ENCODE results near the gene IGFLR1. TPM values are rescaled to one million over a fixed set of nuclear protein-coding genes. Genes with fewer than 3 reads are reported as not detected.

The IGFLR1 gene
- total and polyA plus RNA-seq, 2 of the 8 experiments (the other 6 are each of a cell fraction or from before 2014, with no cell fraction given): 8.4 to 28.9 TPM

- H4K8ac ChIP-seq (ENCODE audit: extremely low read depth, insufficient read depth, low read length): no peak overlapping the region
- no peak overlapping the region for H3K4me3 ChIP-seq (ENCODE audit: extremely low read depth in 1 of 4, insufficient read depth in 2 of 4, low read depth in 3 of 4, low read length in 4 of 4)
- WGBS, 2 experiments (ENCODE audit: extremely low coverage in 1 of 2, insufficient coverage in 1 of 2, insufficient read length in 1 of 2, insufficient replicate concordance in 2 of 2, low coverage in 1 of 2, low lambda C conversion rate in 2 of 2, missing lambda C conversion rate in 1 of 2): 52% methylated on average over 9 of the region's 9 CpGs; no CpG with 5 or more reads in 1 of the 2 experiments
- peaks cover 0 to 4% (median 3%) of the 10 kb centered on the region in 4 experiments; a peak in 4 of 7 replicates for H3K4me1 ChIP-seq (replicated peaks in 1 of 4; ENCODE audit: control insufficient read depth in 3 of 4, insufficient read depth in 4 of 4, low read length in 3 of 4)
- no peak overlapping the region for H2BK12ac ChIP-seq (ENCODE audit: low read depth, low read length)
- H2BK15ac ChIP-seq (ENCODE audit: low read length): no peak overlapping the region
- no peak overlapping the region for H2AK5ac ChIP-seq (ENCODE audit: low read depth, low read length)
- no peaks in the 10 kb centered on the region for H3K79me2 ChIP-seq (ENCODE audit: control insufficient read depth in 1 of 2, insufficient read depth in 2 of 2, low read length in 2 of 2)
- no peaks in the 10 kb centered on the region for H4K20me1 ChIP-seq (replicated peaks in 1 of 2; ENCODE audit: control insufficient read depth in 1 of 2, insufficient read depth in 2 of 2, low read length in 2 of 2)
- no peak overlapping the region for H3K27ac ChIP-seq (ENCODE audit: low read depth, low read length)
- no peak overlapping the region for H2BK5ac ChIP-seq (ENCODE audit: low read depth, low read length)
- no peak overlapping the region for H4K5ac ChIP-seq (ENCODE audit: insufficient read length, low read depth, low read length)
- H3K79me1 ChIP-seq (ENCODE audit: low read depth, low read length): no peaks in the 10 kb centered on the region
- no peak overlapping the region for H3K9ac ChIP-seq (replicated peaks in 1 of 4; ENCODE audit: extremely low read depth in 1 of 4, low read depth in 3 of 4, low read length in 3 of 4)
- H2BK20ac ChIP-seq (ENCODE audit: low read length): no peak overlapping the region
- DNase-seq (ENCODE audit: low read depth in 1 of 2, low spot score in 2 of 2) (no peak), FAIRE-seq (no peak)
- peaks cover 0 to 3% of the 10 kb centered on the region in 2 experiments; a peak in 1 of 4 replicates for H3K9me3 ChIP-seq (ENCODE audit: insufficient read depth in 2 of 2, low read depth in 1 of 2, low read length in 1 of 2)
- no peak overlapping the region for H3K14ac ChIP-seq (ENCODE audit: insufficient read length)
- no peaks in the 10 kb centered on the region; a peak in 1 of 8 replicates for H3K36me3 ChIP-seq (ENCODE audit: control insufficient read depth in 2 of 4, insufficient read depth in 4 of 4, low read length in 3 of 4)
- H3K23me2 ChIP-seq (ENCODE audit: low read depth, low read length): peaks cover 4% of the 10 kb centered on the region; the same call in 1 of the 2 replicates
- no peak overlapping the region for H2BK120ac ChIP-seq (replicated peaks; ENCODE audit: low read depth, low read length)
- H3K23ac ChIP-seq (ENCODE audit: insufficient read length): no peak overlapping the region
- no peak overlapping the region for H4K91ac ChIP-seq (replicated peaks; ENCODE audit: insufficient read length, low read length)
- no peak for TF ChIP-seq RNF2 (IDR thresholded peaks at IDR 0.05; ENCODE audit: borderline replicate concordance, low read depth, low read length, missing control alignments, poor library complexity, severe bottlenecking)
- TF ChIP-seq ASH2L (IDR thresholded peaks at IDR 0.05; ENCODE audit: low read length): no peak
- TF ChIP-seq SIX5 (IDR thresholded peaks at IDR 0.05; ENCODE audit: low read depth, low read length): no peak
- no peak for TF ChIP-seq BCL11A (IDR thresholded peaks at IDR 0.05; ENCODE audit: low read depth in 2 of 2, low read length in 2 of 2)
- TF ChIP-seq E2F6 (IDR thresholded peaks at IDR 0.05): no peak
- TF ChIP-seq CREB1 (IDR thresholded peaks at IDR 0.05): no peak
- TF ChIP-seq SP1 (IDR thresholded peaks at IDR 0.05; ENCODE audit: low read depth, low read length): 0 out of 2 replicates have a peak, but pooled peaks have one; percentile 28
- TF ChIP-seq MAX (IDR thresholded peaks at IDR 0.05): peak; percentile 40
- H3K27me3 ChIP-seq (replicated peaks in 1 of 4; ENCODE audit: control insufficient read depth in 3 of 4, extremely low read depth in 1 of 4, insufficient read depth in 3 of 4, low read length in 3 of 4): peaks cover 2 to 11% (median 11%) of the 10 kb centered on the region in 4 experiments; a peak in 6 of 7 replicates
- no peak overlapping the region for H2AFZ ChIP-seq (ENCODE audit: low read length)
- H3K56ac ChIP-seq (replicated peaks; ENCODE audit: insufficient read length, low read depth, low read length): no peak overlapping the region
- no peak overlapping the region for H3K18ac ChIP-seq (ENCODE audit: extremely low read depth, low read length)
- POLR2A ChIA-PET (ENCODE audit: partially characterized antibody): interaction anchor here (0.6 to 3.7 kb wide), 7 partner anchors 9 to 160 kb away, joined by 3 to 28 read pairs (median 6); partner anchors contain the start of gene LIN37
- CTCF ChIA-PET (ENCODE audit: partially characterized antibody): interaction anchor here (1.0 to 8.4 kb wide), 6 partner anchors 10 to 188 kb away, joined by 3 to 67 read pairs (median 4); no protein-coding TSS in a partner anchor
- H3K4ac ChIP-seq (replicated peaks; ENCODE audit: insufficient read length, low read depth, low read length): no peak overlapping the region
- peak overlapping the region in 1 of 2 experiments; percentile 87; a peak in 1 of 4 replicates for H3K4me2 ChIP-seq (ENCODE audit: insufficient read depth in 1 of 2, low read depth in 2 of 2, low read length in 2 of 2)
These were observed 38.9 kb downstream of the IGFLR1 start for GRCh38 chr19:35703343-35703742.

All from H1 (cell line).